Suprapubic skin (tissue), 3 donors: Measurements from ENCODE around the gene FEV.

Source experiments
- CTCF ChIP-seq, 2 donors: fragments of 200-600 bp in 1 of 2; fragments of 450-650 bp in 1 of 2; sonication (generic) in 1 of 2; IDR thresholded peaks; one replicate each; pipeline ENCODE4 v1.5.1; 2016 to 2019; ENCODE audit warnings: antibody characterized with exemption in 2 of 2, mild to moderate bottlenecking in 1 of 2, moderate library complexity in 1 of 2
- POLR2A ChIP-seq, 2 donors: fragments of 450-650 bp; IDR thresholded peaks; one replicate each; pipeline ENCODE4 v1.6.1; 2017; ENCODE audit warnings: antibody characterized with exemption in 2 of 2, mild to moderate bottlenecking in 2 of 2, moderate library complexity in 2 of 2

GRCh38 chr2:219002395-219003266 is 17.6 kb upstream of the FEV start:
- peak in 1 of 2 donors; percentile 62 for TF ChIP-seq CTCF (IDR thresholded peaks at IDR 0.05)
- TF ChIP-seq POLR2A (IDR thresholded peaks at IDR 0.05) = no peak
